Hepatocyte (in vitro differentiated cells): ENCODE results near the gene PRRC2A. TPM values are rescaled to one million over a fixed set of nuclear protein-coding genes. Genes with fewer than 3 reads are reported as not detected.
A peak's percentile ranks its signal among the peaks of the same experiment; 100 is the strongest.

Source experiments
- DNase-seq: peaks from one replicate; pipeline ENCODE4 v3.0.0-alpha.2; 2016; ENCODE audit warnings: low spot score
- H2AFZ ChIP-seq: fragments of 200-600 bp; sonication (generic); 2 replicates; pipeline ENCODE4 v1.6.0; 2016; ENCODE audit warnings: antibody characterized with exemption, mild to moderate bottlenecking
- H3K27ac ChIP-seq: fragments of 200-600 bp; sonication (generic); 2 replicates; pipeline ENCODE4 v1.5.1; 2016; ENCODE audit warnings: mild to moderate bottlenecking
- H3K27me3 ChIP-seq: fragments of 200-600 bp; sonication (generic); 2 replicates; pipeline ENCODE4 v1.6.1; 2016
- H3K36me3 ChIP-seq: fragments of 200-600 bp; sonication (generic); replicated peaks from 2 replicates; pipeline ENCODE4 v1.5.1; 2016; ENCODE audit warnings: low read depth; ENCODE audit not compliant: insufficient read depth
- H3K4me1 ChIP-seq: fragments of 200-600 bp; sonication (generic); 2 replicates; pipeline ENCODE4 v1.5.1; 2016; ENCODE audit warnings: mild to moderate bottlenecking, moderate library complexity; ENCODE audit not compliant: insufficient read depth
- H3K4me2 ChIP-seq: fragments of 200-600 bp; sonication (generic); 2 replicates; pipeline ENCODE4 v1.6.0; 2016
- H3K4me3 ChIP-seq: fragments of 200-600 bp; sonication (generic); 2 replicates; pipeline ENCODE4 v1.5.1; 2016; ENCODE audit warnings: mild to moderate bottlenecking
- H3K79me2 ChIP-seq: fragments of 200-600 bp; sonication (generic); 2 replicates; pipeline ENCODE4 v1.6.0; 2017; ENCODE audit warnings: mild to moderate bottlenecking
- H3K9me2 ChIP-seq: fragments of 200-600 bp; sonication (generic); replicated peaks from 2 replicates; pipeline ENCODE4 v1.6.0; 2017; ENCODE audit warnings: mild to moderate bottlenecking; ENCODE audit not compliant: insufficient read depth
- H3K9me3 ChIP-seq: fragments of 200-600 bp; sonication (generic); 2 replicates; pipeline ENCODE4 v1.5.1; 2016; ENCODE audit warnings: low read depth, mild to moderate bottlenecking
- H4K20me1 ChIP-seq: fragments of 200-600 bp; sonication (generic); 2 replicates; pipeline ENCODE4 v1.6.0; 2016; ENCODE audit warnings: mild to moderate bottlenecking; ENCODE audit not compliant: insufficient read depth, poor library complexity, severe bottlenecking
- EZH2 ChIP-seq: fragments of 200-600 bp; sonication (generic); IDR thresholded peaks from 2 replicates; pipeline ENCODE4 v1.6.1; 2016; ENCODE audit warnings: antibody characterized with exemption, mild to moderate bottlenecking, borderline replicate concordance
- EZH2phosphoT487 ChIP-seq: fragments of 200-600 bp; sonication (generic); IDR thresholded peaks from one replicate; pipeline ENCODE4 v1.6.1; 2018; ENCODE audit warnings: antibody characterized with exemption, mild to moderate bottlenecking, low read depth, moderate library complexity; ENCODE audit not compliant: unreplicated experiment, severe bottlenecking
- WGBS: methylation state at CpG from one replicate; pipeline ENCODE4 v1.1.6; 2016; ENCODE audit warnings: low lambda C conversion rate; ENCODE audit errors: missing lambda C conversion rate; 5-methylcytosine and 5-hydroxymethylcytosine counted together
- polyA plus RNA-seq: library from polyadenylated mRNA; unstranded; fragments of >200 nt; fragmentation: Nextera tagmentation; extraction: Ambion mirVana; gene quantifications from 2 replicates; pipeline ENCODE4 v1.2.1, GENCODE V29; 2016
- total RNA-seq: library from RNA; depleted of rRNA; stranded (reverse); fragments of >200 nt; gene quantifications from 2 replicates; pipeline ENCODE4 v1.2.3, GENCODE V29; 2014
- TF ChIP-seq, protein P1 (sequence below): fragments of 200-600 bp; sonication (generic); IDR thresholded peaks from 2 replicates; pipeline ENCODE4 v1.5.1; 2016; ENCODE audit warnings: antibody characterized with exemption, mild to moderate bottlenecking; ENCODE audit not compliant: poor library complexity

The PRRC2A gene
- total and polyA plus RNA-seq, 2 experiments from 2014 or later, result 47.5 to 50.2 TPM

- TF ChIP-seq EZH2, result no peak
- TF ChIP-seq EZH2phosphoT487, result no peak
- TF ChIP-seq, protein P1, sequence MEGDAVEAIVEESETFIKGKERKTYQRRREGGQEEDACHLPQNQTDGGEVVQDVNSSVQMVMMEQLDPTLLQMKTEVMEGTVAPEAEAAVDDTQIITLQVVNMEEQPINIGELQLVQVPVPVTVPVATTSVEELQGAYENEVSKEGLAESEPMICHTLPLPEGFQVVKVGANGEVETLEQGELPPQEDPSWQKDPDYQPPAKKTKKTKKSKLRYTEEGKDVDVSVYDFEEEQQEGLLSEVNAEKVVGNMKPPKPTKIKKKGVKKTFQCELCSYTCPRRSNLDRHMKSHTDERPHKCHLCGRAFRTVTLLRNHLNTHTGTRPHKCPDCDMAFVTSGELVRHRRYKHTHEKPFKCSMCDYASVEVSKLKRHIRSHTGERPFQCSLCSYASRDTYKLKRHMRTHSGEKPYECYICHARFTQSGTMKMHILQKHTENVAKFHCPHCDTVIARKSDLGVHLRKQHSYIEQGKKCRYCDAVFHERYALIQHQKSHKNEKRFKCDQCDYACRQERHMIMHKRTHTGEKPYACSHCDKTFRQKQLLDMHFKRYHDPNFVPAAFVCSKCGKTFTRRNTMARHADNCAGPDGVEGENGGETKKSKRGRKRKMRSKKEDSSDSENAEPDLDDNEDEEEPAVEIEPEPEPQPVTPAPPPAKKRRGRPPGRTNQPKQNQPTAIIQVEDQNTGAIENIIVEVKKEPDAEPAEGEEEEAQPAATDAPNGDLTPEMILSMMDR, result no peak
- peak overlapping the region; percentile 76 for H3K4me3 ChIP-seq
- H2AFZ ChIP-seq, result peak overlapping the region; percentile 45
- H3K36me3 ChIP-seq, result no peaks in the 10 kb centered on the region
- no peak for DNase-seq
- peak overlapping the region; percentile 95 for H3K4me2 ChIP-seq
- 12% methylated on average over 13 of the region's 15 CpGs for WGBS
- peak overlapping the region; percentile 89 for H3K27ac ChIP-seq
- peaks cover 59% of the 10 kb centered on the region for H3K79me2 ChIP-seq
- no peaks in the 10 kb centered on the region for H4K20me1 ChIP-seq
- H3K27me3 ChIP-seq, result no peaks in the 10 kb centered on the region
- peaks cover 13% of the 10 kb centered on the region for H3K4me1 ChIP-seq
- no peaks in the 10 kb centered on the region for H3K9me3 ChIP-seq
- no peaks in the 10 kb centered on the region for H3K9me2 ChIP-seq
Observed at GRCh38 chr6:31666337-31666965, 45.9 kb downstream of the PRRC2A start.

GRCh38 chr6:31669676-31670075, 49.2 kb downstream of the PRRC2A start, which contains the start of gene LY6G5B:
TSS of gene LY6G5B (plus strand) at chr6:31669976. CDS start at chr6:31670951, 975 bp downstream.
- no peak for DNase-seq
- Histone ChIP-seq H4K20me1 (no peaks in the 10 kb centered on the region), H3K79me2 (peaks cover 30% of the 10 kb centered on the region), H3K4me2 (no peak within 1 kb of the TSS), H3K4me3 (no peak within 1 kb of the TSS), H3K9me2 (no peaks in the 10 kb centered on the region), H3K9me3 (no peaks in the 10 kb centered on the region), H2AFZ (no peak within 1 kb of the TSS), H3K36me3 (no peaks in the 10 kb centered on the region), H3K27me3 (no peaks in the 10 kb centered on the region), H3K27ac (no peak within 1 kb of the TSS), H3K4me1 (no peaks in the 10 kb centered on the region)
- TF ChIP-seq, protein P1, result no peak
- TF ChIP-seq EZH2phosphoT487, result no peak
- TF ChIP-seq EZH2, result no peak
- WGBS, result 92% methylated on average over 8 of the region's 8 CpGs

- DNase-seq, result no peak
- H3K4me2 ChIP-seq, result no peak overlapping the region
- no peak for TF ChIP-seq EZH2phosphoT487
- TF ChIP-seq, protein P1, result no peak
- TF ChIP-seq EZH2, result no peak
- 85% methylated on average over 4 of the region's 4 CpGs for WGBS
- H3K27me3 ChIP-seq, result no peaks in the 10 kb centered on the region
- H3K9me3 ChIP-seq, result no peaks in the 10 kb centered on the region
- no peaks in the 10 kb centered on the region for H4K20me1 ChIP-seq
- H3K4me1 ChIP-seq, result peaks cover under 1% of the 10 kb centered on the region
- no peaks in the 10 kb centered on the region for H3K36me3 ChIP-seq
- H3K4me3 ChIP-seq, result no peak overlapping the region
- no peaks in the 10 kb centered on the region for H3K79me2 ChIP-seq
- H3K27ac ChIP-seq, result no peak overlapping the region
- H2AFZ ChIP-seq, result no peak overlapping the region
- no peaks in the 10 kb centered on the region for H3K9me2 ChIP-seq
Observed at GRCh38 chr6:31676322-31676903, 55.9 kb downstream of the PRRC2A start.
